CD4-positive, alpha-beta memory T cell (primary cell): Measurements from ENCODE around the gene ATN1. TPM values are rescaled to one million over a fixed set of nuclear protein-coding genes. Genes with fewer than 3 reads are reported as not detected.

ENCODE experiments used
- CTCF ChIA-PET: fragments of 350-600 bp; sonication (Branson Sonifier 250); formaldehyde crosslinking; loops from one replicate; lab custom pipeline; 2021; ENCODE audit warnings: inconsistent platforms; ENCODE audit not compliant: partially characterized antibody; lab: Charles Lee
- POLR2A ChIA-PET: fragments of 350-600 bp; sonication (Branson Sonifier 250); formaldehyde crosslinking; loops from one replicate; lab custom pipeline; 2021; ENCODE audit not compliant: partially characterized antibody; lab: Charles Lee
- DNase-seq, 5 donors: peaks; one replicate each; pipeline versions ENCODE4 v3.0.0 to v3.0.0-alpha.2; 2020 to 2022; ENCODE audit warnings: mixed read lengths in 1 of 5
- H3K27ac ChIP-seq: one replicate; pipeline ENCODE4 v1.7.0; 2013; ENCODE audit warnings: low read depth, low read length
- H3K27me3 ChIP-seq: 2 replicates; pipeline ENCODE4 v1.7.0; 2013; ENCODE audit warnings: mild to moderate bottlenecking, low read length, moderate library complexity; ENCODE audit not compliant: insufficient read depth
- H3K36me3 ChIP-seq: 2 replicates; pipeline ENCODE4 v1.7.0; 2013; ENCODE audit warnings: mild to moderate bottlenecking, low read length, moderate library complexity; ENCODE audit not compliant: insufficient read depth
- H3K4me1 ChIP-seq: 2 replicates; pipeline ENCODE4 v1.7.0; 2013; ENCODE audit warnings: mild to moderate bottlenecking, low read length, moderate library complexity; ENCODE audit not compliant: insufficient read depth
- H3K4me3 ChIP-seq, 2 donors: one replicate each; pipeline ENCODE4 v1.7.0; 2013; ENCODE audit warnings: low read length in 2 of 2, mild to moderate bottlenecking in 1 of 2
- H3K9me3 ChIP-seq, 2 donors: one replicate each; pipeline ENCODE4 v1.7.0; 2013; ENCODE audit warnings: low read length in 2 of 2, control low read depth in 1 of 2; ENCODE audit not compliant: control insufficient read depth in 1 of 2
- H3K27ac Mint-ChIP-seq, 7 donors: one replicate each; pipeline ENCODE4 v1.8.0; 2020 to 2021; ENCODE audit warnings: mixed read lengths in 7 of 7, mild to moderate bottlenecking in 6 of 7, inconsistent platforms in 3 of 7, moderate library complexity in 3 of 7
- H3K27me3 Mint-ChIP-seq, 2 donors: one replicate each; pipeline ENCODE4 v1.8.0; 2020 to 2021; ENCODE audit warnings: mixed read lengths in 2 of 2
- H3K36me3 Mint-ChIP-seq, 2 donors: one replicate each; pipeline ENCODE4 v1.8.0; 2020 to 2021; ENCODE audit warnings: mixed read lengths in 2 of 2, inconsistent platforms in 1 of 2, mild to moderate bottlenecking in 1 of 2
- H3K4me1 Mint-ChIP-seq, 4 donors: one replicate each; pipeline ENCODE4 v1.8.0; 2020 to 2021; ENCODE audit warnings: mixed read lengths in 4 of 4, mild to moderate bottlenecking in 1 of 4
- H3K4me3 Mint-ChIP-seq, 8 donors: one replicate each; pipeline ENCODE4 v1.8.0; 2020 to 2021; ENCODE audit warnings: mixed read lengths in 8 of 8, mild to moderate bottlenecking in 7 of 8, moderate library complexity in 6 of 8, inconsistent platforms in 3 of 8
- H3K9me3 Mint-ChIP-seq, 8 donors: one replicate each; pipeline ENCODE4 v1.8.0; 2020 to 2021; ENCODE audit warnings: mixed read lengths in 8 of 8, mild to moderate bottlenecking in 5 of 8, inconsistent platforms in 3 of 8, moderate library complexity in 1 of 8
- intact Hi-C: fragments of 100-400 bp; cut with micrococcal nuclease; formaldehyde crosslinking; loops from one replicate; pipeline ENCODE4 v1.15.1; 2023
- polyA plus RNA-seq, 2 donors: library from polyadenylated mRNA; unstranded; fragments of 300-500 nt; fragmentation: Illumina TruSeq; gene quantifications; one replicate each; pipeline ENCODE4 v1.2.3, GENCODE V29; 2021
- total RNA-seq, 2 experiments: library from RNA; stranded (reverse); gene quantifications; one replicate each; pipeline ENCODE4 v1.2.3, GENCODE V29; 2021

ATN1 gene
- total and polyA plus RNA-seq, 4 experiments from 2014 or later, result 0.16 to 33.0 (median 16.7) TPM

DNA sequence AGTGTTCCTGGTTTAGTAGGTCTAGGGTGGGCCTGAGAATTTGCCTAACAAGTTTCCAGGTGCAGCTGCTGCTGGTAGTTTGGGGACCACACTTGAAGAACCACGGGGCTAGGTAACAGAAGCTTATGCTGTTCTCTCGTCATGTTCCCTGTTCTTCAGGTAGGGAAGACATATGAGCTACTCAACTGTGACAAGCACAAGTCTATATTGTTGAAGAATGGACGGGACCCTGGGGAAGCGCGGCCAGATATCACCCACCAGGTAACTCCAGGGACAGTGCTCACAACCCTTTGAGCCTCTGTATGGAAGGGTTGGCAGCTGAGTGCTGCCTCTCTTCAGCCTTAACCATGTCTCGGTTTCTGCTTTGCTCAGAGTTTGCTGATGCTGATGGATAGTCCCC is 46.4 kb downstream of the ATN1 start:
- Mint-ChIP-seq H3K27me3 (no peaks in the 10 kb centered on the region), H3K36me3 (peaks cover 27 to 72% of the 10 kb centered on the region in 2 donors), H3K9me3 (peaks cover 0 to 2% (median 0%) of the 10 kb centered on the region in 8 donors), H3K4me1 (peaks cover 14 to 46% (median 25%) of the 10 kb centered on the region in 4 donors), H3K27ac (peak overlapping the region in 2 of 7 donors; percentile 61 to 93), H3K4me3 (no peak overlapping the region)
- ChIA-PET CTCF (interaction anchor here (0.9 to 1.7 kb wide), 5 partner anchors 30 to 134 kb away, joined by 3 to 6 read pairs (median 4); partner anchors contain the start of genes C12orf57, LPCAT3 and RNU7-1), POLR2A (interaction anchor here (1.7 to 9.2 kb wide), 5 partner anchors 12 to 135 kb away, joined by 5 to 225 read pairs (median 8); partner anchors contain the start of genes C12orf57, C1RL, LPCAT3 and PTPN6)
- peaks cover 45% of the 10 kb centered on the region for H3K36me3 ChIP-seq
- peaks cover 22% of the 10 kb centered on the region for H3K4me1 ChIP-seq
- H3K27me3 ChIP-seq, result no peaks in the 10 kb centered on the region
- DNase-seq, result no peak
- intact Hi-C loops, result no loop called here
- H3K9me3 ChIP-seq, result no peaks in the 10 kb centered on the region
- no peak overlapping the region for H3K27ac ChIP-seq
- no peak overlapping the region for H3K4me3 ChIP-seq

DNA sequence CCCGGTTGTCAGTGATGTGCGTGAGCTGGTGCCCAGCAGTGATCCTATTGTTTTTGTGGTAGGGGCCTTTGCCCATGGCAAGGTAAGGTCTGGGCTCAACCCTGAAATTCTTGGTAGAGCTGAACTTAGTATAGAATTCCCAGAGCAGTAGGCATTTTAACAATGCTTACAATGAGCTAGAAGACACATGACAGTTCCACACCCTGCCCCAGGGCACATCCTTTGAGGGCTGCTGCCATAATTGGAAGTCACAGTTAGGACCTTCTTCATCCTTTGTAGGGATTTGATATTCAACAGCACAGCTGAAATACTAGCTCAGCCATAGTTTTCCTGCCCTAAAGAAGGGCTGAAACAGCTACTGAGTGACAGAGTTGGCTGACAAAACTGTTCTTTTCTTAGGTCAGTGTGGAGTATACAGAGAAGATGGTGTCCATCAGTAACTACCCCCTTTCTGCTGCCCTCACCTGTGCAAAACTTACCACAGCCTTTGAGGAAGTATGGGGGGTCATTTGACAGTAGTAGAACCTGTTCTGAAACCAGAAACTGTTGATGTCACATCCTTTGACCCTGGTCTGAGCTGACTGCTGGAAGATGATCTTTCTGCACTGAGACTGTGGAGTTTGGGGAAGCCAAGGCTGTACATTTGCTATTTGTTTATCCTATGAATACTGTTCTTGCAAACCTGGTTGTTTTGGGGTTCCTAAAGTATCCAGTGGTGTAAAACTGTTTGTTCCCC is 47.7 kb downstream of the ATN1 start:
- Histone ChIP-seq H3K4me1 (peaks cover 13% of the 10 kb centered on the region), H3K27ac (no peak overlapping the region), H3K9me3 (no peaks in the 10 kb centered on the region), H3K27me3 (no peaks in the 10 kb centered on the region), H3K36me3 (peaks cover 45% of the 10 kb centered on the region), H3K4me3 (no peak overlapping the region)
- ChIA-PET POLR2A (interaction anchor here (1.3 to 9.2 kb wide), 5 partner anchors 17 to 133 kb away, joined by 3 to 225 read pairs (median 8); partner anchors contain the start of genes C12orf57, C1RL, LPCAT3 and PTPN6), CTCF (interaction anchor here (0.7 to 1.7 kb wide), 10 partner anchors 9 to 138 kb away, joined by 3 to 5 read pairs (median 4); partner anchors contain the start of genes C12orf57, C1RL, LPCAT3 and RNU7-1)
- Mint-ChIP-seq H3K27me3 (no peaks in the 10 kb centered on the region), H3K36me3 (peaks cover 25 to 73% of the 10 kb centered on the region in 2 donors), H3K4me3 (peak overlapping the region in 1 of 8 donors; percentile 20), H3K27ac (peak overlapping the region in 1 of 7 donors; percentile 22), H3K4me1 (peaks cover 12 to 36% (median 16%) of the 10 kb centered on the region in 4 donors), H3K9me3 (peaks cover 0 to 2% (median 0%) of the 10 kb centered on the region in 8 donors)
- intact Hi-C loops, result no loop called here
- DNase-seq, result no peak

DNA sequence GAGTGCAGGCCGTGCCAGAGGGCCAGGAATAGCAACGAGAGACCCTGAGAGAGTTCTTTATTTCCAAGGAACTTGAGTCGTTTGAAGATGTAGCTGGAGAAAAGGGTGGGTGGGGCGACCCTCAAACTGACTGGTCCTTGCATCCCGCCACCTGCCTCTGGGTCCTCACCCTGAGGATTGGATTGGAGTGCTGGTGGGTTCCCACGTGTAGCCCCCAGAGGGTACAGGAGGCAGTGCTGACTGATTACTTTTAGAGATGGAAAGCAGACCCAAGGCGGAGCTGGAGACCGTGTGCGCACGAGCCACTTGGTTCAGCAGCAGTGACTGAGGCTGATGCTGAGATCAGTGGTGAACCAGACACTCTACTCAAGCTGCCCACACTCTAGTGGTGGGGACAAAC is 49.9 kb downstream of the ATN1 start:
- Mint-ChIP-seq H3K4me3 (no peak overlapping the region), H3K9me3 (peaks cover 0 to under 1% (median 0%) of the 10 kb centered on the region in 8 donors), H3K27me3 (no peaks in the 10 kb centered on the region), H3K36me3 (peaks cover 37 to 76% of the 10 kb centered on the region in 2 donors), H3K27ac (peak overlapping the region in 1 of 7 donors; percentile 38), H3K4me1 (peaks cover 0 to 16% (median 2%) of the 10 kb centered on the region in 4 donors)
- no peak for DNase-seq
- H3K36me3 ChIP-seq, result peaks cover 49% of the 10 kb centered on the region
- CTCF ChIA-PET, result interaction anchor here (2.1 kb wide), 1 partner anchor 135 kb away, joined by 8 read pairs; no protein-coding TSS in a partner anchor
- intact Hi-C loops, result no loop called here
- no peaks in the 10 kb centered on the region for H3K9me3 ChIP-seq
- H3K27ac ChIP-seq, result no peak overlapping the region
- POLR2A ChIA-PET, result interaction anchor here (1.0 to 1.6 kb wide), 2 partner anchors 41 to 49 kb away, joined by 4 read pairs; partner anchors contain the start of gene LPCAT3
- H3K4me3 ChIP-seq, result no peak overlapping the region
- H3K27me3 ChIP-seq, result no peaks in the 10 kb centered on the region
- no peaks in the 10 kb centered on the region for H3K4me1 ChIP-seq

DNA sequence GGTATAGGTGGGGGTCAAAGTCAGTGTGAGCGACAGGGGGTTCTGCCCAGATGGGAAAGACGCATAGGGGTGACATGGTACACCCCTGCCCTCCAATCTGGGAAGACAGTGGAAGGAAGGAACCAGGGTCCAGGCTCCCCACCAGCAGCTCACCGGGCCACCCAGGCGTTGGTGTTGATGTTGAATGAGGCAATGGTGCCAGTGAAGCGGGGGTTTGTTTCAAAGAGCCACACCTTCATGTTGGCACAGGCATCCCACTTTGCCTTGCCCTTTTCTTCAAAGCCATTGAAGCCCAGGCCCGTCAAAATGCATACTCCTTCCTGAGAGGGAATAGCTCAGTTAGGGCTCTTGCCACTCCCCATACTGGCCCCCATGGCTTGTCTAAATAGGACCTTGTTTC is 50.4 kb downstream of the ATN1 start:
- Mint-ChIP-seq H3K36me3 (peaks cover 39 to 79% of the 10 kb centered on the region in 2 donors), H3K27ac (peak overlapping the region in 1 of 7 donors; percentile 47)

DNA sequence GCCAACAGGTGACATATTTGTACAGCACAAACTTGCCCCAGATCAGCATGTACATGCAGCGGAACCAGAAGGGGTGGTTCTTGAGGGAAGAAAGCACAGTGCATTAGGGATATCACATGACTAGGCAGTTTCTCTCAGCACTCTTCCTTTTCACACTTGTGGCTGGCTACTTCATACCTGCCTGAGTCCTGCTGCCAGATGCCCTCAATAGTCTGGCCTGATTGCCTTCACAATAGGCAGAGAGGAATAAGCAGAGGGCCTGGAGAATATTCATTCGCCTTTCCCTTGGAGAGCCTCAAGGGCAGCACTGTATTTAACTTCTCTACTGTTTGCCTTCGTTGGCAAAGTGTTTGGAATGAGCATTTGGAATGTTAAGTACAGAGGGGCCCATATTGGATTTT is 50.9 kb downstream of the ATN1 start:
- Mint-ChIP-seq H3K36me3 (peaks cover 42 to 82% of the 10 kb centered on the region in 2 donors), H3K27me3 (no peaks in the 10 kb centered on the region), H3K4me3 (no peak overlapping the region), H3K4me1 (peaks cover 0 to 10% (median 1%) of the 10 kb centered on the region in 4 donors), H3K27ac (peak overlapping the region in 2 of 7 donors; percentile 33 to 41), H3K9me3 (no peaks in the 10 kb centered on the region)
- no peaks in the 10 kb centered on the region for H3K9me3 ChIP-seq
- no peaks in the 10 kb centered on the region for H3K4me1 ChIP-seq
- CTCF ChIA-PET, result interaction anchor here (1.0 to 1.3 kb wide), 2 partner anchors 40 to 59 kb away, joined by 3 read pairs; partner anchors contain the start of gene LPCAT3
- intact Hi-C loops, result no loop called here
- no peak overlapping the region for H3K4me3 ChIP-seq
- no peak overlapping the region for H3K27ac ChIP-seq
- H3K27me3 ChIP-seq, result no peaks in the 10 kb centered on the region
- POLR2A ChIA-PET, result interaction anchor here (1.0 to 1.6 kb wide), 2 partner anchors 40 to 50 kb away, joined by 4 read pairs; partner anchors contain the start of gene LPCAT3
- peaks cover 49% of the 10 kb centered on the region for H3K36me3 ChIP-seq
- DNase-seq, result no peak

More for the DNA sequence above, 50.4 kb downstream of the ATN1 start:
- Histone ChIP-seq H3K4me3 (no peak overlapping the region), H3K27me3 (no peaks in the 10 kb centered on the region), H3K27ac (no peak overlapping the region), H3K36me3 (peaks cover 49% of the 10 kb centered on the region), H3K9me3 (no peaks in the 10 kb centered on the region), H3K4me1 (no peaks in the 10 kb centered on the region)
- intact Hi-C loops, result no loop called here
- Mint-ChIP-seq H3K9me3 (no peaks in the 10 kb centered on the region), H3K4me3 (no peak overlapping the region), H3K27me3 (no peaks in the 10 kb centered on the region), H3K4me1 (peaks cover 0 to 14% (median 1%) of the 10 kb centered on the region in 4 donors)
- ChIA-PET CTCF (interaction anchor here (1.3 to 2.1 kb wide), 2 partner anchors 60 to 135 kb away, joined by 3 to 8 read pairs; no protein-coding TSS in a partner anchor), POLR2A (interaction anchor here (1.0 to 1.6 kb wide), 2 partner anchors 40 to 49 kb away, joined by 4 read pairs; partner anchors contain the start of gene LPCAT3)
- no peak for DNase-seq

DNA sequence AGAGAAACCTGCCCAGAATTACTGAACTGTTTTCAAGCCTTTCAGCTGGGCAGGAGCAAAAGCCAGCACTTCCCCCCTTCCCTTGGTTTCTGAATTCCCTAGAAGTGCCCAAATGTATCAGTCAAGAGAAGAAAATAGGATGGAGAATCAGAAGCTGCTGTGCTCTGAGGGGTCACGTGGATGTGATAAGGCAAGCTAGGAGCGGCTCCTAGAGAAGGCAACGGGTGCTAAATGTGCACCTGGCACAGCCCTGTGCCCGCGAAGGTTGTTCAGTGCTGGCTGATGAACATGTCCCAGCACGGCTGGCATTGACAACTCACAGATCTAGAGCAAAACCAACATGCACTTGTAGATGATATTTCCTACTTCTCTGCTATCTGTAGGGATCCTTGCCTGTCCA is 51.3 kb downstream of the ATN1 start:
- ChIA-PET CTCF (interaction anchor here (1.0 to 1.3 kb wide), 3 partner anchors 13 to 59 kb away, joined by 3 read pairs; partner anchors contain the start of gene LPCAT3), POLR2A (no interaction called here)
- Histone ChIP-seq H3K36me3 (peaks cover 46% of the 10 kb centered on the region), H3K4me1 (no peaks in the 10 kb centered on the region), H3K27me3 (no peaks in the 10 kb centered on the region), H3K27ac (no peak overlapping the region), H3K4me3 (no peak overlapping the region), H3K9me3 (no peaks in the 10 kb centered on the region)
- Mint-ChIP-seq H3K27me3 (no peaks in the 10 kb centered on the region), H3K27ac (peak overlapping the region in 2 of 7 donors; percentile 25 to 68), H3K4me1 (peaks cover 0 to 5% (median 0%) of the 10 kb centered on the region in 4 donors), H3K4me3 (no peak overlapping the region), H3K9me3 (no peaks in the 10 kb centered on the region), H3K36me3 (peaks cover 42 to 80% of the 10 kb centered on the region in 2 donors)
- no peak for DNase-seq
- intact Hi-C loops, result no loop called here
